NB4 (cell line): ENCODE results near the gene SPINT2.

ENCODE experiments used
- CTCF ChIP-seq: IDR thresholded peaks from one replicate; pipeline ENCODE4 v1.5.1; 2012; ENCODE audit warnings: low read depth, low read length
- MAX ChIP-seq: IDR thresholded peaks from 2 replicates; pipeline ENCODE4 v1.6.1; 2011; ENCODE audit warnings: low read depth, low read length
- POLR2A ChIP-seq: IDR thresholded peaks from 2 replicates; pipeline ENCODE4 v1.6.1; 2011; ENCODE audit warnings: mild to moderate bottlenecking; ENCODE audit not compliant: insufficient read length; ENCODE audit errors: extremely low read depth

GRCh38 chr19:38231918-38232317, 32.5 kb upstream of the SPINT2 start:
- TF ChIP-seq CTCF (no peak), POLR2A (no peak), MAX (no peak)
